Prostate gland (tissue), 2 donors: ENCODE data around the gene CPT1B.

ENCODE experiments used
- POLR2A ChIP-seq: fragments of 450-650 bp; IDR thresholded peaks from one replicate; pipeline ENCODE4 v1.6.1; 2016; ENCODE audit warnings: antibody characterized with exemption, mild to moderate bottlenecking
- POLR2AphosphoS5 ChIP-seq: sonication (generic); formaldehyde crosslinking; IDR thresholded peaks from one replicate; pipeline ENCODE4 v1.6.1; 2017; ENCODE audit warnings: antibody characterized with exemption
- TF ChIP-seq, protein P1 (sequence below), 4 experiments: fragments of 200-600 bp in 2 of 4; fragments of 450-650 bp in 2 of 4; sonication (generic) in 2 of 4; IDR thresholded peaks; 1 replicate in 3 of 4; 2 replicates in 1 of 4; pipeline ENCODE4 v1.5.1; 2016 to 2019; ENCODE audit warnings: antibody characterized with exemption in 4 of 4, mild to moderate bottlenecking in 2 of 4, moderate library complexity in 2 of 4

DNA sequence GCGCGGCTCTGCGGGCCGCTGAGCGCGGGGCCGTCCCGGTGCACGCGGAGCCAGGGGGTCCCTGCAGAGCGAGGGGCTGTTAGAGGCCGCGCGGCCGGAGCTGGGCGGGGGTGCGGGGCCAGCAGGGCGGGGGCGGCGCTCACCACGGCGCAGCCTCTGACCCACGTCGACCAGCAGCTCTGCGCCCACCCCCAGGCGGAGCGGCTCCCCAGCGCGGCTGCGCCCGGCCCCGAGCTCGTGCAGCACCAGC, 52.4 kb downstream of the CPT1B start:
- TF ChIP-seq, protein P1, sequence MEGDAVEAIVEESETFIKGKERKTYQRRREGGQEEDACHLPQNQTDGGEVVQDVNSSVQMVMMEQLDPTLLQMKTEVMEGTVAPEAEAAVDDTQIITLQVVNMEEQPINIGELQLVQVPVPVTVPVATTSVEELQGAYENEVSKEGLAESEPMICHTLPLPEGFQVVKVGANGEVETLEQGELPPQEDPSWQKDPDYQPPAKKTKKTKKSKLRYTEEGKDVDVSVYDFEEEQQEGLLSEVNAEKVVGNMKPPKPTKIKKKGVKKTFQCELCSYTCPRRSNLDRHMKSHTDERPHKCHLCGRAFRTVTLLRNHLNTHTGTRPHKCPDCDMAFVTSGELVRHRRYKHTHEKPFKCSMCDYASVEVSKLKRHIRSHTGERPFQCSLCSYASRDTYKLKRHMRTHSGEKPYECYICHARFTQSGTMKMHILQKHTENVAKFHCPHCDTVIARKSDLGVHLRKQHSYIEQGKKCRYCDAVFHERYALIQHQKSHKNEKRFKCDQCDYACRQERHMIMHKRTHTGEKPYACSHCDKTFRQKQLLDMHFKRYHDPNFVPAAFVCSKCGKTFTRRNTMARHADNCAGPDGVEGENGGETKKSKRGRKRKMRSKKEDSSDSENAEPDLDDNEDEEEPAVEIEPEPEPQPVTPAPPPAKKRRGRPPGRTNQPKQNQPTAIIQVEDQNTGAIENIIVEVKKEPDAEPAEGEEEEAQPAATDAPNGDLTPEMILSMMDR (IDR thresholded peaks at IDR 0.05), result peak in 1 of 4 experiments; percentile 36
- TF ChIP-seq POLR2A (no peak), POLR2AphosphoS5 (no peak)
